HG02763 (cell line): ENCODE measurements around the gene SDK2.

ENCODE experiments used
- ATAC-seq: cut with Tn5 transposase; IDR thresholded peaks from one replicate; pipeline ENCODE4 v1.9.1; 2021; ENCODE audit warnings: mild to moderate bottlenecking, moderate library complexity; ENCODE audit not compliant: unreplicated experiment

The SDK2 gene

GRCh38 chr17:73432624-73433190 lies 211.5 kb downstream of the SDK2 start:
- no peak for ATAC-seq

DNA sequence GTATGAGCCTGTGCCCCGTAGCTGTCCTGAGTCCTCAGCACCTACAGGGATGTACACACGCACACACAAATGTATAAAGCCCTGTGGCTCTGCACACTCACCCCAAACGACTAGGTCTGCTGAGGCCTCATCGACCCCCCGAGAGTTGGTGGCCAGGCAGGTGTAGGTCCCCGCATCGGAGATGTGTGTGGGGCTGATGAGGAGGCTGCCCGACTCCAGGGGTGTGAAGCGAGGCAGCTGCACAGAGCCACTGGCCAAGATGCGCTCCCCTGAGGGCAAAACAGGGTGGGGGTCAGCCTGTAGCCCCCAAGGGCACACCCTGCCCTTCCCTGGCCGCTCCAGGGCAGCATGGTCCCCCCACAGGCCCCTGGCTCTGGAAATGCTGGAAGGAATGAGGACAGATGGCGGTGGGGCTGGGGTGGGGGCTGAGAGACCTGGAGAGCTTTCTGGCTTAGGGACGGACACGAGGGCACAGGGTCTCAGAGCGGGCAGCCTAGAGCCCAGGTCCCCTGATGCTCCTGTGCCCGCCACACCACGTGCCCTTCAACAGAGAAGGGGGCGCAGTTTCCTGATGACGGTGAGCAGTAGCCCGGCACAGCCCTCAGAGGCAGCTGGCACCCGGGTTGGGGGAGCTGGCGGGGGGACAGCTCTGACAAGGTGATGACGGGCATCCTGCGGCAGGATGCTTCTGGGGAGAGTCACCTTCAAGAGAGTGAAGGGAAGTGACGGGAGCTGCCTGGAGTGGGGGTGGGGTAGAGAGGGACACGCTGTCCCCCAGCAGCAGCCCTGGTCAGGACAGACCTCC lies 212.6 kb downstream of the SDK2 start:
- no peak for ATAC-seq

DNA sequence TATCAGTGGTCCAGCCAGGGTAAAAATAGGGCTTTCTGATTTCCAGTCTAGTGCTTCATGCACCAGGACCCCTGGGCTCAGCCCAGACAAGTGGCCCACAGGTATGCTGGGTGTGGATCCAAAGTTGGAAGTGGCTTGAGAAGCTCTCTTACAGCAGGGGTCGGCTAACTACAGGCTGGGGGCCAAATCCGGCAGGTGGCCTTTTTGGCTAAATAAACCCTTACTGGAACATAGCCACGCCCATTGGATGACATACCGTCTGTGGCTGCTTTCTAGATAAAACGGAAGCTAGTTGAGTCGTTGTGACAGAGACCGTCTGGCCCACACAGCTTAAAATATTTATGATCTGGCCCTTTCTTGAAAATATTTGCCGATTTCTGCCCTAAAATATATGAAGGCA lies 213.4 kb downstream of the SDK2 start:
- no peak for ATAC-seq

DNA sequence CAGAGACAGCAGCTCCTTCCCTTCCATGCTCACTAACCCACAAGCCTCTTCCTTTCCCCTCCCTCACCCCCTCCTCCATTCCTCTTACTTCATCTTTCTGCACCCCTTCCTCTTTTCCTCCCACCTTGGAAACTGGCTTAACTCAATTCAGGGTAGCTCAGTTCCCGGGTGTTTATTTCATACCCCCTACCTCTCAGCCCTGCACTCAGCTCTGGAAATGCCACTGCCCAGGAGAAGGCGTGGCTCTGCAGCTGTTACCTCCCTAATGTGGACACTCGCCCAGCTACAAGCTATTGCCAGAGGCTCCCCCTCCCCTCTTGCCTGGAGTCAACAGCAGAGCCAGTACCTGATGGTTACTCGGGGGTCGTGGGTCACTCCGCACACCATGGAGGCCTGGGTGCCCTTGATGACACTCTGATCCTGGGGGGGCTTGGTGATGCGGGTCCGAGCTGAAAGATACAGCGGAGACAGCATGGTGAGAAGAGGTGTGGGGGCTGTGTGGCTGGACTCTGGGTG lies 214.0 kb downstream of the SDK2 start:
- ATAC-seq: no peak

- ATAC-seq: no peak
These were observed 214.6 kb downstream of the SDK2 start for GRCh38 chr17:73429440-73430164.

DNA sequence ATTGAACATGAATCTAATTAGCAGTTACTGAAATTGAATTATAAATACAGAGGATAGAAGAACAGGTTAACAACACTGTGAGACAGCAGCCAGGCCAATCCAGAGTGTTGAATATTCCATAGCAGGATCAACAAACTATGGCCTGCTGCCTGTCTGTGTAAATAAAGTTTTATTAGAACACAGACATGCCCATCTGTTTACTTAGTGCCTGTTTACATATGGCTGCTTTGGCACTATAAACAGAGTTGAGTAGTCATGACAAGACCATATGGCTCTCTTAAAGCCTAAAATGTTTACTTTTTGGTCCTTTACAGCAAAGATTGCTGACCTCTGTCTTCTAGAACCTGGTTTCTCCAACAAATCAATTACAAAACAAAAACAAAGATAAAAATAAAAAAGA lies 217.0 kb downstream of the SDK2 start:
- no peak for ATAC-seq

DNA sequence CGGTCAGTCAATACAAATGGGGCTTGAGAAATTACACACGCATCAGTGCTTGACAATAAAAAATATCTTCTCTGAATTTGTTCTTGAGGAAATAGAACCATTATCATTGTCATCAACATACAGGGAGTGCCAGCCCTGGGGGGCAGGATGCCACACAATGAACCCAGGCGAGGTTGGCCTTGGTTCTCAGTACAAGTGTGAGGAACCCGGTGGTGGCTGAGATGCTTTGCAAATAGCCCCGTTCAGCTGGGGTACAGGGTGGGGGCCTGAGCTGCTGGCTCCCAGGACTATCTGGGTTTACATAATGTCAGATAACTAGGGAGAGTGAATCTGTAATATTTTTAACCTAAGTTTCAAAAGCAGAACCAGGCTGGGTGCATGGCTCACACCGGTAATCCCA lies 219.7 kb downstream of the SDK2 start:
- no peak for ATAC-seq

GRCh38 chr17:73423806-73424205 lies 220.4 kb downstream of the SDK2 start:
- ATAC-seq: no peak

DNA sequence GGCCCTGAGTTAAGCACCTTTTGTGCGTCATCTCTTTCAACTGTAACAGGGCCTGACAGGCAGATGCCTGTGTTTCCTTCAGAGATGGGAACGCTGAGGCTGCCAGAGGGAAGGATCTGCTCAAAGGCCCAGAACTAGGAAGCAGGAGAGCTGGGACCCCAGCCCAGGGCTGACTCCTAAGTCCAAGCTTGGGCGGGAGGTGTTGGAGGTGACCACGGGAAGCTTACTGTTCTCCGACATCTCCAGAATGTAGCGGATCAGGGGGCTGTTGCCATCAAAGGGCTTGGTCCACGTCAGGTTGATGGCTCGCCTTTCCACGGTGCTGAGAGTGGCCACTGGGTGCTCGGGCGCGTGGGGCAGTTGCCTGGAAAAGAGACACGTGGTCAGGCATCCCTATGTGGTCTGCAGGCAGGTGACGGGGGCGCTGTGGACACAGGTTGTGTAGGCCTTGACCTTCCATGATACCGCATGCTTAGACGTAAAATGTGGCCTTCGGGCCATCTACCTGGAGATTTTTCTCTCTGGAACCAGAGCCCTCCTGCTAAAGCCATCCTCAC lies 221.0 kb downstream of the SDK2 start:
- no peak for ATAC-seq

- ATAC-seq: no peak
These were observed 222.1 kb downstream of the SDK2 start for GRCh38 chr17:73422121-73422520.

DNA sequence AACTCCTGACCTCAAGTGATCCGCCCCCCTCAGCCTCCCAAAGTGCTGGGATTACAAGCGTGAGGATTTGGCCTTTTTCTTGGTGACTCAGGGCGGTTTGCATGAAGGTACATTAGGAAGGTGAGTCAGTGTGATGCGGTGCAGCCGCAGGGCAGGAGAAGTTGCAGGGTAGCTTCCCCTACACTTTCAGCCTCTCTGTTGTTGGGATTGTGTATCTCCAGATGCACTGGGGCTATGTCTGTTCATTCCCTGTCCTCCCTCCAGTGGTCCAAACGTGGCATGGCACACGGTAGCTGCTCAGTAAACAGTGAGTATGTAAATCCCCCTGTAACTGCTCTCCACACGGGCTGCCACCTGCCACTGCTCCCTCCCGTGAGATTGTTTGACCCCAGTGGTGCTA lies 223.3 kb downstream of the SDK2 start:
- ATAC-seq: no peak

GRCh38 chr17:73419881-73420280 lies 224.4 kb downstream of the SDK2 start:
- ATAC-seq: no peak

- no peak for ATAC-seq
These were observed 225.2 kb downstream of the SDK2 start for GRCh38 chr17:73419051-73419450.

DNA sequence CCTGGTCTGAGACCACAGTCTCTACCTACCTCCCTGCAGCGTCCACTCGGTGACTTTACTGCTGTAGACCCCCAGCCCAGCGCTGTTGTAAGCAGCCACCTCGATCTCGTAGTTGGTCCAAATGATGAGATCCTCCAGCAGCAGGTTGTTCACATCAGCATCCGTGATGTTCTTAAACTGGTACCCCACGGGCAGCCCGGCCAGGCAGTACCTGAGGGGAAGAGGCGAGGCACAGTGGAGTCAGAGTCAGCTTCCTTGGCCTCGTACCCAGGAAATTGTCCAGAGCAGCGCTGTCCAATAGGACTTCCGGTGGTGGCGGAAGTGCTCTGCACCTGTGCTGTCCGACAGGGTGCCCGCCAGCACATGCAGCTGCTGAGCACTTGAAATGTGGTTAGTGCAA lies 228.5 kb downstream of the SDK2 start:
- ATAC-seq: no peak

- no peak for ATAC-seq
These were observed 229.9 kb downstream of the SDK2 start for GRCh38 chr17:73414171-73414955.

DNA sequence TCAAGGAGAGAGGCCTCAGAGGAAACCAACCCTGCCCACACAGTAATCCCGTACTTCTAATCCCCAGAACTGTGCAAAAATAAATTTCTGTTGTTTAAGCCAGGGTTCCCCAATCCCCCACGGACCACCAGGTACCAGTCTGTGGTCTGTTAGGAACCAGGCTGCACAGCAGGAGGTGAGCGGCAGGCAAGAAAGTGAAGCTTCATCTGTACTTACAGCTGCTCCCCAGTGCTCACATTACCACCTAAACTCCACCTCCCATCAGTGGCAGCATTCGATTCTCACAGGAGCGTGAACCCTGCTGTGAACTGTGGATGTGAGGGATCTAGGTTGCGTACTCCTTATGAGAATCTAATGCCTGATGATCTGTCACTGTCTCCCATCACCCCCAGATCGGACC lies 231.3 kb downstream of the SDK2 start:
- ATAC-seq: no peak

DNA sequence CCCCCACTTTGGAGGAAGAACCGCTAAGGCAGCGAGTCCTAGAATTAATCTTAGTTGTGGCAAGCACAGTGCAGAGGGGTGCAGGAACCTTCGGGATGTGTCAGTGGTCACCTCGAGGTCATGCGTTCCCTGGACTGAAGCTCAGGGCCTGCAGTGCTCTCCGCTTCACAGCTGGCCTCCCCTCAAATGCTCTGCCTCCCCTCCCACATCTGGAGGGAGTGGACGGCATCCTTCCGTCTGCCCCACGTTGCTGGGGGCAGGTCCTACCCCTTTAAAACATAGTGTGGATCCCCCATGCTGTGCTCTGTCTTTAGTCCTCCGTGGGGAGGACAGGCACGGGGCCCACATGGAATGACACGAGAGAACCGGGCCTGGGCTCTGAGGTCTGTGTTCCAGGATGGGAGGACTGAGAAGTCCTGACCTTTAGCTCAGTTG lies 232.9 kb downstream of the SDK2 start:
- ATAC-seq: no peak

DNA sequence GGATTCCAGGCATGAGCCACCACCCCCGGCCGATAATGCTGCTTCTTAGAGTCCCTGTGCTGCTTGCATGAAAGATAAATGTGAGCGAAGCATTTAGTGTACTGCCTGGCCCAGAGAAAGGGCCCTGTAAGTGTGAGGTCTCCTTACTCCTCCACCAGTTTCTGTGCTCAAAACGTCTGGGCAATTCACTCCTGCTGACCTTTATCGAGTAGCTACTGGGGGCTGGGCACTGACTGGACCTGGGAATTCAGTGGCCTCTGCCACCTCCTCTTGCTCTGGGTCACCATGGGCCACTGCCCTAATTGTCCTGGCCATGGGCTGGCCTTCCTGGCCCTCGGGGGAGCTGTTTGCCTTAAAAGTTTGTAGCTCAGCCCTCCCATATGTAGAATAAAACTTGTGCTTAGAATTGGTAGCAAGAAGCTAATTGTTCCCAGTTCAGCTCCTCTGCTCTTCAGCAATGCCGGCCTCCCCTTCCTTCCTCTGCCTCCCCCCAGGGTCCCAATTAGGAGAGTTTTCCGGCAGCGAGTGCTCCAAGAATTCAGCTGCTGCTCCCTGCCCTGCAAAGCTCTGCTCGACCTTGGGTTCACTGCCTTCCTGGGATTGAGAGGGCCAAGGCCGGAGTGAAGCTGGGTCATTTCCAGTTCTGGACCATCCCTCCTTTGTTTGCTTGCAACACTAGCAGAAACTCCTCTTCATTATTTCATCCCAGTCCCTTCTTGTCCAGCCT lies 233.5 kb downstream of the SDK2 start:
- ATAC-seq: no peak

DNA sequence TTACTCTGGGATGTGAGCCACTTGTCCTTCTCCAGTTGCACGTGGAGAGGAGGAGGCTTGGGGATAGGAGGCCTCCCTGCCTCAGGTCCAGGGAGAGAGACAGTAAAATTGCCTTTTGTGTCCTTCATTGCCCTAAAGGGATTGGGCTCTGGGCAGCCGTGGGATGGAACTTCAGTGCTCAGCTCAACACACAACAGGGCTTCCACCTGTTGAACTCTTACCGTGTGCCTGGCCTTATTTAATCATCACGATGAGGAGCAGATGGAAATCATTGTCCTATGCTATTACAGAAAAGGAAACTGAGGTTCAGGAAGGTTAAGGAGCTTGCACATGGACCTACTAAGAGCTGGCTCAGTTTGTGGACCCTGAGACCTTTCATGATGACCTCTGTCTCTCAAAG lies 240.0 kb downstream of the SDK2 start:
- no peak for ATAC-seq

DNA sequence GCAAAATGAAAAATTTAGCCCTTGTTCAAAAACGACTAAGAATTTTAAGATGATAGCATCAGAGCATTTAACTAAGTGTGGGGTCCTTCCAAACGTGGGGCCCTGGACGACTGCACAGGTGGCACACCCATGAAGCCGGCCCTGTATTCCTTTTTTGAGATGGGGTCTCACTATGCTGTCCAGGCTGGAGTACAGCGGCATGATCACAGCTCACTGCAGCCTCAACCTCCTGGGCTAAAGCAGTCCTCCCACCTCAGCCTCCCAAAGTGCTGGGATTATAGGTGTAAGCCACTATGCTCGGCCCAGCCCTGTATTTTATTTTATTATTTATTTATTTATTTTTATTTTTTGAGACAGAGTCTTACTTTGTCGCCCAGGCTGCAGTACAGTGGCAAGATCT lies 241.8 kb downstream of the SDK2 start:
- ATAC-seq: no peak
